Tongue (tissue), 3 donors: ENCODE results near the gene UHRF1. TPM values are rescaled to one million over a fixed set of nuclear protein-coding genes. Genes with fewer than 3 reads are reported as not detected.

ENCODE experiments used
- DNase-seq: peaks from one replicate; pipeline ENCODE4 v3.0.0-alpha.2; 2015
- small RNA-seq: library from RNA; depleted of rRNA; stranded (forward); fragments of <200 nt; gene quantifications from one replicate; pipeline ENCODE3, GENCODE V24; 2014; ENCODE audit warnings: low replicate concordance
- total RNA-seq: library from RNA; depleted of rRNA; stranded (reverse); fragments of >200 nt; gene quantifications from one replicate; pipeline ENCODE4 v1.2.3, GENCODE V29; 2014

Gene UHRF1
- total RNA-seq, 1 donor from 2014 or later = 24.1 TPM

DNA sequence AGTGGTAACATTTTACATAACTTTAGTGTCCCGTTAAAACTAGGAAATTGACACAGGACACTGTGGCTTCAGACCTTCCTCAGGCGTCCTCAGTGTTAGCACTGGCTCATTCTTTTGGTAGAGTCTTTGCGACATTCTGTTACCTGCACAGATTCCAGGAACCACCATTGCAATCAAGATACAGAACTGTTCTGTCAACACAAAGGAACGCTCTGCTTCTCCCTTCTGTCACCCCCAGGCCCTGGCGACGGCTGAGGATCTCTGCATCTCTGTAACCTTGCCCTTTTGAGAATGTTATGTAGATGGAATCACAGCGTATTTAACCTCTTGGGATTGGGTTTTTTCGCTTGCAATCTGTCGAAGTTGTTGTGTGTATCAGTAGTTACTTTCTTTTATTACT is 82.2 kb downstream of the UHRF1 start:
- DNase-seq = no peak

DNA sequence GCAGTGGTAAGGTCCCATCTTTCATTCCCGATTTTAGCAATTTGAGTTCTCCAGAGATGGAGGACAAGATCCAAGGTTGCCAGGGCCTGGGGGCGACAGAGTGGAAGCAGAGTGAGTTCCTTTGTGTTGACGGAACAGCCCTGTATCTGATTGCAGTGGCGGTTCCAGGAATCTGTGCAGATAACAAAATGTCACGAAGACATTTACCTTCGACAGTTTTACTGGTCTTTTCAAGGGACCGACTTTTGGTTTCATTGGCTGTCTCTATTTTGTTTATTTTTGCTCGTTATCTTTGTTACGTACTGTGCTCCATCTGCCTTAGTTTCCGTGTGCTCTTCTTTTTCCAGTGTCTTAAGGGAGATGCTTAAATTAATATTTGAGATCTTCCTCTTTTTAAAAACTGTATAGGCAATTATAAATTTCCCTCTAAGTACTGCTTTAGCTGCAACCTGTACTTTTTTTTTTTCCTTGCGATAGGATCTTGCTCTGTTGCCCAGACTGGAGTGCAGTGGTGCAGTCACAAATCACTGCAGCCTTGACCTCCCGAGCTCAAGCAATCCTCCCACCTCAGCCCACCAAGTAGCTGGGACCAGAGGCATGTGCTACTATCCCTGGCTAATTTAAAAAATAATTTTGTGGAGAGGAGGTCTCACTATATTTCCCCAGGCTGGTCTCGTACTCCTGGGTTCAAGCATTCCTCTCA is 82.8 kb downstream of the UHRF1 start:
- no peak for DNase-seq

DNA sequence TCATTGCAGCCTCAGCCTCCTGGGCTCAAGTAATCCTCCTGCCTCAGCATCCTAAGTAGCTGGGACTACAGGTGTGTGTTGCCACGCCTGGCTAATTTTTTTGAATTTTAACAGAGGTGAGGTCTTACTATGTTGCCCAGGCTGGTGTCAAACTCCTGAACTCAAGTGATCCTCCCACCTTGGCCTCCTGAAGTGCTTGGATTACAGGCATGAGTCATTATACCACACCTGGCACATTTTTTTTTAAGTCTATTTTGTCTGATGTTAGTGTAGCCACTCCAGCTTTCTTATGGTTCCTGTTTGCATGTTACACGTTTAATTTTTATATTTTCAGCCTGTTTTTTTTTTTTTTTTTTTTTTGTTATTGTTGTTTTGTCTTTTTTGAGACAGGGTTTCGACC is 84.4 kb downstream of the UHRF1 start:
- no peak for DNase-seq

DNA sequence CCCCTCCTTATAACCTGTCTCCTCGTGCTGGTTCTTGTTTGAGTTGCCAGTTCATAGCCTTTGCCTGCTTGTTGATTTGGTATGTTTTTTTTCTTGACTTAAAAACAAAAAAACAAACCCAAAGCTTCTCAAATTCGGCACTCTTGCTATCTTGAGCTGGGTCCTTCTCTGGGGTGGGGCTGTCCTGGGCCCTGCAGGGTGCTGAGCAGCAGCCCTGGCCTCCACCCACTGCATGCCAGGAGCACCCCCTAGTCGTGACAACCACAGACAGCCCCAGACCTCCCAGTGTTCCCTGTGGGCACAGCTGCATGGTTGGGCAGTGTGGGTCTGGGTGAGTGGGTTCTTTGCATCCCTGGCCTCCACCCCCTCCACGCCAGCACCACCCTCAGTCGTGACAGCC is 87.4 kb downstream of the UHRF1 start:
- no peak for DNase-seq

DNA sequence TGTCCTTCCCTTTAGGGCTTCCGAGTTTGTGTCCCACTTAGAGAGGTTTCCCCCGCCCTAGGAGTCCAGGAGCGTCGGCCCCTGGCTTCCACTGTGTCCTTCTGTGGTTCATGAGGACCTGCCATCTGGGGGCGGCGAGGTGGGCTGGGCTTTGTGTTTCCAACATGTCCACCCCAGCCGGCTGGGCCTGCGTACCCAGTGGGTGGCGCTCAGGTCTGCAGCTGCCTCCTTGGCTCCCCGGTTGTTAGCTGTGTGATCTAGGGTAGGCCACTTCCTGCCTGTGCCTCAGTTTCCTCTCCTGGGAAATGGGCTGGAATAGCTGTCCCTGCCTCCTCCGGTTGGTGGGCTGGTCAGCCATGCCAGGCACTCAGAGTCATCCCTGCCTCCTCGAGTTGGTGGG is 88.0 kb downstream of the UHRF1 start:
- DNase-seq = no peak

DNA sequence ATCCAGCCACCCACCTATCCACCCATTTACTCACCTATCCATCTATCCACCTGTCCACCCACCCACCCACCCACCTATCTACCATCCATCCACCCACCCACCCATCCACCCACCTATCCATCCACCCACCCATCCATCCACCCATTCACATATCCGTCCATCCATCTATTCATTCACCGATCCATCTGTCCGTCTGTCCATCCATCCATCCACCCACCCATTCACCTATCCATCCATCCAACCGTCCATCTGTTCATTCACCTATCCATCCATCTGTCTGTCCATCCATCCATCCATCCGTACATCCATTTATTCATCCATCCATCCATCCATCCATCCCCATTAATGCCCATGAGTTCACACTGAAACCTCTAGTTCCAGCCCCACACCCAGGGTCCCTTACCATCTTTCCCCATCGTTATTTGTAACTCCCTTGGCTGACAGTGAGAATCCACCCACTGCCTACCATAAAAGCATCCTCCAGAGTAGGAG is 90.9 kb downstream of the UHRF1 start:
- no peak for DNase-seq

DNA sequence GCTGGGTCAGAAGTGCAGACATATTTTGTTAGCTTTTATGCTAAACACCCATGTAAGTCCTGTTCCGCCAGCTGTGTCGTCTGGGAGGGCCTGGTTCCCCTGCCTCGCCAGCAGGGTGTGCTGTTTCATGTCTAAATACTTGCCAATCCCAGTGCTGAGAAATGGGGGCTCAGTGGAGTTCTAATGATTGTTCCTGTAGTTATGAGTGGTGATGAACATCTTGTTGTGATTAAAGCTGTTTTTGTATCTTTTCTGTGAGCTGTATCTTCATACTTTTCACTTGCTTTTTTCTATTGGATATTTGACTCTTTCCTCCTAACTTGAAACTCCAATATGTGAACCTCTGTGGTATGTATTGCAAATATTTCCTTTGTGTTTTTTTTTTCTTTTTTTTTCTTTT is 92.3 kb downstream of the UHRF1 start:
- DNase-seq = no peak

DNA sequence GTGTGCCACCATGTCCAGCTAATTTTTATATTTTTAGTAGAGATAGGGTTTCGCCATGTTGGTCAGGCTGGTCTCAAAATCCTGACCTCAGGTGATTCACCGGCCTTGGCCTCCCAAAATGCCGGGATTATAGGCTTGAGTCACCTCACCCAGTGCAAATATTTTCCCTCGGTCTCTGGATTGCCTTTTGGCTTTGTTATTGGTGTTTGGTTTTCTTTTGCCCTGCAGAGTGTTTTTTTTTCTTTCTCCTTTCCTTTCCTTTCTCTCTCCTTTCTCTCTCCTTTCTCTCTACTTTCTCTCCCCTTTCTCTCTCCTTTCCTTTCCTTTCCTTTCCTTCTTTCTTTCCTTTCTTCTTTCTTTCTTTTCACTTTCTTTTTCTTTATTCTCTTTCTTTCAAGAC is 92.8 kb downstream of the UHRF1 start:
- DNase-seq = no peak

DNA sequence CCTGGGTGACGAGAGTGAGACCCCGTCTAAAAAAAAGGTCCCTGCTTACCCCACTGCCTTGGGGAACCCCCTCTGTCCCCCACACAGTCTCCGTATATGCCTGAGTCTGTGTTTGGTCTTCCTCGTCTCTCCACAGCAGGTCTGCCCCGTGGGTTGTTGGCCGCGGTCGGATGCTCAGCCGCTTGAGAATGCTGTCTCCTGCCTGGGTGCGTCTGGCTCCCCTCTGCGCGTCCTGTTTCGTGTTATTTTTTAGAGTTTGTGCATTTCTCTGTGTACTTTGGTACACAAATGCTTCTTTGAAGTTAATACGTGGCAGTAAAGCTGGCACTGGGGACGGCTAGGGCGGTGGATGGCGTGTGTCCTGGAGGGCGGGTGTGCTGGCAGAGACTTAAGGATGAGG is 94.5 kb downstream of the UHRF1 start:
- DNase-seq = no peak

DNA sequence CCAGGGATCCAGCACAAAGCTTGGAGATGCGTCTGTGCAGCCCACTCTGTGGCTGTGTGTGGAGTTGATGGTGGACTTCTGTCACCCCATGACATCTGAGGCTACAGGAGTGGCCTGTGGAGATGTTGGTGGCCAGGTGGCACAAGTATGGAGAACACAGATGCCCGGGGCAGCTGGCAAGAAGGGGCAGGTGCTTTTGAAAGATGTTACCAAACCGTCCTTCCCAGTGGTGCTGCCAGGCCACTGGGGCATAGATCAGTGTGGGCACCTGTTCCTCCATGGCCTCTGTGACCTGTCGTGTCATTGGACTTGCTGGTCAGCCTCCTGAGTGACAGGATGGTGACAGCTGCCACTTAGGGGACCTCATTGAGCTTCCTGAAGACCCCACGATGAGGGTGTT is 95.8 kb downstream of the UHRF1 start:
- no peak for DNase-seq

DNA sequence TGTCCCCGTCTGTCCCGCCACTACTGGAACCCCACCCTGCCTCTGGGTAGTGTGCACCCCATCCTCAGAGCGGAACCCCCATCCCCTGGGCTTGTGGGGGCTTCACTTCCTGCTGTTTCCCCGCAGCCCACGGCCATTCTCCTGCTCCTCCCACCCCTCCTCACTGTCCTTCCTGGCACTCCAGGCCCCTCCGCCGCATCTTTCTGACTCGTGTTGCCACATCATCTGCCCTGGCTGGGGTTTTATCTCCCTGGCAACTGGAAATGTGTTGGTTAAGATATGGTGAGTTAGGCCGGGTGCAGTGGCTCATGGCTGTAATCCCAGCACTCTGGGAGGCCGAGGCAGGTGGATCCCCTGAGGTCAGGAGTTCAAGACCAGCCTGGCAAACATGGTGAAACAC is 96.9 kb downstream of the UHRF1 start:
- no peak for DNase-seq

DNA sequence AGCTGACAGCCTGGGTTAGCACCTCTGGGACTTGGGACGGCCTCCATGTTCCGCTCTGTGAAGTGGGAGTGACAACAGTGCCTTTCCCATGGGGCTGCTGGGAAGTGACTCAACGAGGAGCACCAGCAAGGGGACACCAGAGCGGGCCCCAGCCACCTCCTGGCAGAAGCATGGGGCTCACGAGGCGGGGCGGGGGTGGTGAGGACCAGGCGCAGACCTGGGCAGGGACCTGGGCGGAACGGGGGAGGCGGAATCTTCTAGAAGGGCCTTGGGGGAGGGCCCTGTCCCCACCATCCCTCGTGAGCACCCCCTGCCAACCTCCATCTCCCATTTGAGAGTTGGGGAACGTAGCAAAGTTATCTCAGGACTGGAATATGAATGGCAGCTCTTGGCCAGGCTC is 97.5 kb downstream of the UHRF1 start:
- no peak for DNase-seq

Small RNAs within 50 kb of the gene (small RNA-seq; reads per million reads assigned to genes)
- not detected for gene MIR4747

Other genes with a start within 250 kb of the UHRF1 start
- gene MYDGF, start 239.2 kb upstream of the UHRF1 start, total RNA-seq = 43.9 TPM
- gene DPP9, start 185.7 kb upstream of the UHRF1 start, total RNA-seq = 26.4 TPM
- 56.1 TPM for gene FEM1A, start 117.8 kb upstream of the UHRF1 start, total RNA-seq
- 3.6 TPM for gene TICAM1, start 77.8 kb upstream of the UHRF1 start, total RNA-seq
- 95.2 TPM for gene PLIN3, start 41.8 kb upstream of the UHRF1 start, total RNA-seq
- gene ARRDC5, start 6.6 kb upstream of the UHRF1 start, total RNA-seq = not detected
- gene KDM4B, start 59.6 kb downstream of the UHRF1 start, total RNA-seq = 28.1 TPM